Esophagus squamous epithelium (tissue), 4 donors: ENCODE measurements around the gene ADD3.

Experiments
- CTCF ChIP-seq, 6 experiments: fragments of 450-650 bp in 4 of 6; fragments of 200-600 bp in 2 of 6; sonication (generic) in 2 of 6; IDR thresholded peaks; one replicate each; pipeline ENCODE4 v1.5.1; 2016 to 2019; ENCODE audit warnings: antibody characterized with exemption in 6 of 6, mild to moderate bottlenecking in 4 of 6, moderate library complexity in 4 of 6
- POLR2A ChIP-seq, 4 donors: fragments of 450-650 bp; IDR thresholded peaks; one replicate each; pipeline ENCODE4 v1.6.1; 2017; ENCODE audit warnings: antibody characterized with exemption in 4 of 4, mild to moderate bottlenecking in 4 of 4, moderate library complexity in 3 of 4

GRCh38 chr10:109997233-109997632 lies 10.6 kb upstream of the ADD3 start:
- TF ChIP-seq POLR2A (IDR thresholded peaks at IDR 0.05) (no peak), CTCF (IDR thresholded peaks at IDR 0.05) (no peak)
